Hepatocyte (in vitro differentiated cells): ENCODE results near the gene ZMYND8. TPM values are rescaled to one million over a fixed set of nuclear protein-coding genes. Genes with fewer than 3 reads are reported as not detected.

Experiments
- DNase-seq: peaks from one replicate; pipeline ENCODE4 v3.0.0-alpha.2; 2016; ENCODE audit warnings: low spot score
- H2AFZ ChIP-seq: fragments of 200-600 bp; sonication (generic); 2 replicates; pipeline ENCODE4 v1.6.0; 2016; ENCODE audit warnings: antibody characterized with exemption, mild to moderate bottlenecking
- H3K27ac ChIP-seq: fragments of 200-600 bp; sonication (generic); 2 replicates; pipeline ENCODE4 v1.5.1; 2016; ENCODE audit warnings: mild to moderate bottlenecking
- H3K27me3 ChIP-seq: fragments of 200-600 bp; sonication (generic); 2 replicates; pipeline ENCODE4 v1.6.1; 2016
- H3K36me3 ChIP-seq: fragments of 200-600 bp; sonication (generic); replicated peaks from 2 replicates; pipeline ENCODE4 v1.5.1; 2016; ENCODE audit warnings: low read depth; ENCODE audit not compliant: insufficient read depth
- H3K4me1 ChIP-seq: fragments of 200-600 bp; sonication (generic); 2 replicates; pipeline ENCODE4 v1.5.1; 2016; ENCODE audit warnings: mild to moderate bottlenecking, moderate library complexity; ENCODE audit not compliant: insufficient read depth
- H3K4me2 ChIP-seq: fragments of 200-600 bp; sonication (generic); 2 replicates; pipeline ENCODE4 v1.6.0; 2016
- H3K4me3 ChIP-seq: fragments of 200-600 bp; sonication (generic); 2 replicates; pipeline ENCODE4 v1.5.1; 2016; ENCODE audit warnings: mild to moderate bottlenecking
- H3K79me2 ChIP-seq: fragments of 200-600 bp; sonication (generic); 2 replicates; pipeline ENCODE4 v1.6.0; 2017; ENCODE audit warnings: mild to moderate bottlenecking
- H3K9me2 ChIP-seq: fragments of 200-600 bp; sonication (generic); replicated peaks from 2 replicates; pipeline ENCODE4 v1.6.0; 2017; ENCODE audit warnings: mild to moderate bottlenecking; ENCODE audit not compliant: insufficient read depth
- H3K9me3 ChIP-seq: fragments of 200-600 bp; sonication (generic); 2 replicates; pipeline ENCODE4 v1.5.1; 2016; ENCODE audit warnings: low read depth, mild to moderate bottlenecking
- H4K20me1 ChIP-seq: fragments of 200-600 bp; sonication (generic); 2 replicates; pipeline ENCODE4 v1.6.0; 2016; ENCODE audit warnings: mild to moderate bottlenecking; ENCODE audit not compliant: insufficient read depth, poor library complexity, severe bottlenecking
- EZH2 ChIP-seq: fragments of 200-600 bp; sonication (generic); IDR thresholded peaks from 2 replicates; pipeline ENCODE4 v1.6.1; 2016; ENCODE audit warnings: antibody characterized with exemption, mild to moderate bottlenecking, borderline replicate concordance
- EZH2phosphoT487 ChIP-seq: fragments of 200-600 bp; sonication (generic); IDR thresholded peaks from one replicate; pipeline ENCODE4 v1.6.1; 2018; ENCODE audit warnings: antibody characterized with exemption, mild to moderate bottlenecking, low read depth, moderate library complexity; ENCODE audit not compliant: unreplicated experiment, severe bottlenecking
- WGBS: methylation state at CpG from one replicate; pipeline ENCODE4 v1.1.6; 2016; ENCODE audit warnings: low lambda C conversion rate; ENCODE audit errors: missing lambda C conversion rate; 5-methylcytosine and 5-hydroxymethylcytosine counted together
- polyA plus RNA-seq: library from polyadenylated mRNA; unstranded; fragments of >200 nt; fragmentation: Nextera tagmentation; extraction: Ambion mirVana; gene quantifications from 2 replicates; pipeline ENCODE4 v1.2.1, GENCODE V29; 2016
- total RNA-seq: library from RNA; depleted of rRNA; stranded (reverse); fragments of >200 nt; gene quantifications from 2 replicates; pipeline ENCODE4 v1.2.3, GENCODE V29; 2014
- TF ChIP-seq, protein P1 (sequence below): fragments of 200-600 bp; sonication (generic); IDR thresholded peaks from 2 replicates; pipeline ENCODE4 v1.5.1; 2016; ENCODE audit warnings: antibody characterized with exemption, mild to moderate bottlenecking; ENCODE audit not compliant: poor library complexity

ZMYND8 gene
- total and polyA plus RNA-seq, 2 experiments from 2014 or later: 30.3 to 34.3 TPM

DNA sequence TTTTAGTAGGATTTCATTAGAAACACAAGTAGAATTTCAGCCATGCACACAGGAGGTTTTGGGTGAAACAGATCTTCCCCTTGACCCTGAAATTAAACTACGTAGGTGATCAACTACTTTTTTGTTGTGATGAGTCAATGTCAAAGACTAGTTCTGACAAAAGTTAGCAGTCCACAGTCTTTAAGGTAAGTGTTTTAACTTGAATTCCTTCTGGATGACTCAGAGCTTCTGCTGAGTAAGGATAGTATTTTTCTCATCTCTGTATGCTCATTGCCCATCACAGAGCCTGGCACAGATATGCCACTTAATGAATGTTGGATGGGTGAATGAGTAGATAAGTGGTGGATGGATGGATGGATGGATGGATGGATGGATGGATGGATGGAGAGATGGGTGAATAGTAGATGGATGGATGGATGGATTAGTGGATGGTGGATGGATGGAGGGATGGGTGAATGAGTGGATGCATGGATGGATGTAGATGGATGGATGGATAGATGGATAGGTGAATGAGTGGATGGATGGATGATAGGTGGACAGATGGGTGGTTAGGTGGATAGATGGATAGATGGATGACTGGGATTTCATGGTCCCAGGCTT, 165.3 kb downstream of the ZMYND8 start:
- Histone ChIP-seq H3K4me1 (no peaks in the 10 kb centered on the region), H3K9me2 (no peaks in the 10 kb centered on the region), H3K9me3 (no peaks in the 10 kb centered on the region), H2AFZ (no peak overlapping the region), H3K27ac (no peak overlapping the region), H3K27me3 (no peaks in the 10 kb centered on the region), H3K79me2 (no peaks in the 10 kb centered on the region), H3K4me3 (no peak overlapping the region), H4K20me1 (no peaks in the 10 kb centered on the region), H3K36me3 (no peaks in the 10 kb centered on the region), H3K4me2 (no peak overlapping the region)
- DNase-seq: no peak
- TF ChIP-seq EZH2phosphoT487: no peak
- TF ChIP-seq, protein P1, sequence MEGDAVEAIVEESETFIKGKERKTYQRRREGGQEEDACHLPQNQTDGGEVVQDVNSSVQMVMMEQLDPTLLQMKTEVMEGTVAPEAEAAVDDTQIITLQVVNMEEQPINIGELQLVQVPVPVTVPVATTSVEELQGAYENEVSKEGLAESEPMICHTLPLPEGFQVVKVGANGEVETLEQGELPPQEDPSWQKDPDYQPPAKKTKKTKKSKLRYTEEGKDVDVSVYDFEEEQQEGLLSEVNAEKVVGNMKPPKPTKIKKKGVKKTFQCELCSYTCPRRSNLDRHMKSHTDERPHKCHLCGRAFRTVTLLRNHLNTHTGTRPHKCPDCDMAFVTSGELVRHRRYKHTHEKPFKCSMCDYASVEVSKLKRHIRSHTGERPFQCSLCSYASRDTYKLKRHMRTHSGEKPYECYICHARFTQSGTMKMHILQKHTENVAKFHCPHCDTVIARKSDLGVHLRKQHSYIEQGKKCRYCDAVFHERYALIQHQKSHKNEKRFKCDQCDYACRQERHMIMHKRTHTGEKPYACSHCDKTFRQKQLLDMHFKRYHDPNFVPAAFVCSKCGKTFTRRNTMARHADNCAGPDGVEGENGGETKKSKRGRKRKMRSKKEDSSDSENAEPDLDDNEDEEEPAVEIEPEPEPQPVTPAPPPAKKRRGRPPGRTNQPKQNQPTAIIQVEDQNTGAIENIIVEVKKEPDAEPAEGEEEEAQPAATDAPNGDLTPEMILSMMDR: no peak
- TF ChIP-seq EZH2: no peak
- 77% methylated on average over 1 of the region's 1 CpG for WGBS

DNA sequence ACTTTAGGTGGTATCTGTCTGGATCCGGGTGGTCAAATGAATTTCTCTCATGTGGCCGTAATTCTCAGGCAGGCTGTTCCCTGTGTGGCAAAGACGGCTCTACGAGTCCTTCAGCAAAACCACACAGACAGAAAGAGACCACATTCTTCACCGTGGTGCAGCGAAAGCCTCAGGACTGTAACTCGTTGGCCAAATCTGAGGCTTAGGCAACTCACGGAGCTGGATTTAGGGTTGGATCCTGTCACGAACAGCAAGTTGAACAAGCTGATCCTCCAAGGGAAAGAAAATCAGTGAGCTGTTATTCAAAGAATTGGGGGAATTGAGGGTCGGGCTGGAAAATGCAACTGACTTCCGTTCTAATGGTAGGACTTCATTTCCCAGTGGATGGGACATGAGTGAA, 167.4 kb downstream of the ZMYND8 start:
- Histone ChIP-seq H3K9me2 (no peaks in the 10 kb centered on the region), H3K4me2 (no peak overlapping the region)
- 74% methylated on average over 11 of the region's 11 CpGs for WGBS

DNA sequence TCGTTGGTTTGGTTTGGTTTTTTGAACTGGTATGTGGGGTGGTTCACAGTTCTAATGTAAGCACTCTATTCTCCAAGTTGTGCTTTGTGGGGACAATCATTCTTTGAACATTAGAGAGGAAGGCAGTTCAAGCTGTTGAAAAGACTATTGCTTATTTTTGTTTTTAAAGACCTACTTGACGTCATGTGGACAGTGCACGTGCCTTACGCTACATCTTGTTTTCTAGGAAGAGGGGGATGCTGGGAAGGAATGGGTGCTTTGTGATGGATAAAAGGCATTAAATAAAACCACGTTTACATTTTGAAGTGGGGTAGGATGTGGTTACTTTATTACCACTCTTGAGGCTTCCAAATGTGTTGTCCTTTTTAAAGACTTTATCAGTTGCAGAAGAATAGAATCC, 168.0 kb downstream of the ZMYND8 start:
- Histone ChIP-seq H2AFZ (no peak overlapping the region), H3K36me3 (no peaks in the 10 kb centered on the region), H3K4me1 (no peaks in the 10 kb centered on the region), H3K27me3 (no peaks in the 10 kb centered on the region), H3K79me2 (no peaks in the 10 kb centered on the region), H3K9me3 (no peaks in the 10 kb centered on the region), H3K27ac (no peak overlapping the region), H4K20me1 (no peaks in the 10 kb centered on the region), H3K4me2 (no peak overlapping the region), H3K4me3 (no peak overlapping the region), H3K9me2 (no peaks in the 10 kb centered on the region)
- DNase-seq: no peak
- 73% methylated on average over 5 of the region's 5 CpGs for WGBS
- TF ChIP-seq EZH2phosphoT487 (no peak), EZH2 (no peak)
- TF ChIP-seq, protein P1: no peak

More for the DNA sequence above, 167.4 kb downstream of the ZMYND8 start:
- Histone ChIP-seq H3K4me3 (no peak overlapping the region), H3K79me2 (no peaks in the 10 kb centered on the region), H2AFZ (no peak overlapping the region), H3K27me3 (no peaks in the 10 kb centered on the region), H3K36me3 (no peaks in the 10 kb centered on the region), H3K4me1 (no peaks in the 10 kb centered on the region), H3K9me3 (no peaks in the 10 kb centered on the region), H3K27ac (no peak overlapping the region), H4K20me1 (no peaks in the 10 kb centered on the region)
- no peak for DNase-seq
- no peak for TF ChIP-seq EZH2phosphoT487
- TF ChIP-seq EZH2: no peak
- TF ChIP-seq, protein P1: no peak
